GM18507 (cell line): ENCODE results near the gene CAMTA1.

Experiments
- DNase-seq: peaks from one replicate; pipeline ENCODE4 v3.0.0; 2011; ENCODE audit warnings: low read depth; ENCODE audit not compliant: insufficient read length; ENCODE audit errors: extremely low spot score
- FAIRE-seq: peaks from 2 replicates; lab custom pipeline; 2011; peaks lifted over from hg19 to GRCh38; lab: Jason Lieb, UNC

The CAMTA1 gene

GRCh38 chr1:7178336-7178735 is 393.1 kb downstream of the CAMTA1 start:
- DNase-seq (no peak), FAIRE-seq (no peak)

- no peak for FAIRE-seq
- no peak for DNase-seq
These were observed 393.5 kb downstream of the CAMTA1 start for GRCh38 chr1:7178741-7179140.

DNA sequence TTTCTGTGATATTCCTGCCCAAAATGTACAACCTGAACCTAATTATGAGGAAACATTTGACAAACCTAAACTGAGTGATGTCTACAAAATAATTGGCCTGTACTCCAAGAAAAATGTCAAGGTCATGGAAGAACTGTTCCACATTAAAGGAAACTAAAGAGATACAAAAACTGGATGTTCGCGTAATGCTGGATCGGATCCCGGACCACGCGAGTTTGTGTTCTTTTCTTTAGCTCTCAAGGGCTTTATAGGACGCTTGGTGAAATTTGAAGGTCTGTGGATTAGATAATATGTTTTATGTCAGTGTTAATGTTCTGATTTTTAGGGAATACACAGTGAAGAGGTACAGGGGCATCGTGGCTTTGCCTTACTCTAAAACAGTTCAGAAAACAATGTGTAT is 400.5 kb downstream of the CAMTA1 start:
- FAIRE-seq = no peak
- no peak for DNase-seq

DNA sequence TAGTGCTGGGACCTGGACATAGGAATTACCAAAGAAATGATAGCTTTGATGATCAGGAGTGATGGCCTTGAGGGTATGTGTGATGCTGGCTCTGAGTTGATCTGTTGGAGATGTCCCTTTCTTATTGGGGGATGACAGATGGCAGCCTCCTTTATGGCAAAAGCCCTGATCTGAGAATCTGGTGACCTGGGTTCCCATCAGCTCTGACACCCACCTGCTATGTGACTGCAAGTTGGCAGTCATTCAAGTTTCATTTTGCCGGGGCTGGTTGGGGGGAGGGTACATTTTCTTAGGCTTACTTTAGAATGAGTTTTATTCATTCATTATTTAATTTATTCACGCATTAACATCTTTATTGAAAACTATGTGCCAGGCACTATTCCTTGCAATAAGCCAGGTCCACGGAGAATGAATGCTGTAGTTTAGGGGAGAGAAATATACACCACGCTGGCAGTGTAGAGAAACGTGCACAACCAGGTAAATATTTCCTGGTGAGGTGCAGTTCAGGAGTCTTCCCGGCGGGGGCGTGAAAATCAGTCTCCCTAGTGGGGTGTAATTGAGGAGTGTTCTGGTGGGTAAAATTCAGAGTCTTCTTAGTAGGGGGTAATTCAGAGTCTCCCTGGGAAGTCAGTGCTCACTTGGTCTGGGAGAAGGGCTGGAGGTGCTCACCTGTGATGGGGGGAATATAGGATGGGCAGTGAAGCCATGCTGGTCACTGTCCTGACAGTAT is 401.3 kb downstream of the CAMTA1 start:
- no peak for DNase-seq
- FAIRE-seq = no peak

DNA sequence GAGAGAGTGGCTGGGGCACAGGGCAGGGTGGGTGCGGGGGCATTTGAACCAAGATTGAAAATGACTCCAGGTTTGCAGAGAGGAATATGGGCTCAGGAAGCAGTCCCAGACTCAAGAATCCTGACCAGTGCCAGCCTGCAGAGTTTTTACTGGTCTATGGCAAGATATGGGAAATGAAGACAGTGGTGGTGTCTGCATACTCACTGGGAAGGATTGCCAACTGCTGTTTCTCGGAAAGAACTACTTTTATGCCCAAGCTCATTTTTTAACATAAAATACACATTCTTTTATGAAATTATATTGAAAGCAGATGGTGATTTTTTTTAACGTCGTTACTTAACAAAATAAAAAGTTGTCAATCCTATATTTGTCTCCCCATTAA is 401.8 kb downstream of the CAMTA1 start:
- no peak for FAIRE-seq
- no peak for DNase-seq

GRCh38 chr1:7190261-7190660 is 405.0 kb downstream of the CAMTA1 start:
- DNase-seq (no peak), FAIRE-seq (no peak)

DNA sequence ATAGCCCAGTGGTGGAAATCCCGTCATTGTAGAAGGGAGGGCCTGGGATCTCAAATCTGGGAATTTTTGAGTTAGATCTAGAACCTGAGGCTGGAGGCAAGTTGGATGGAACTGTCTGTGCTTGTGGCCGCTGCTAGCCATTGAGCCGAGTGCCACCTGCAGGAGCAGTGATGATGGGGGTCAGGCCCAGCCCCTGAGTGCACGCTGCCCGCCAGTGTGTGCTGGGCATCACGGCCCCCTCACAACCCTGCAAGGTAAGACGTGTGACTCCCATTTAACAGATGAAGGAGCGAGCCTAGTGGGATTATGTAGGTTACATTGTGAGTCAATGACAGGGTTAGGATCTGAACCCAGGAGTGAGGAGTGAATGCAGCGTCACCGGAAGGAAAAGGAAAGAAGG is 407.2 kb downstream of the CAMTA1 start:
- FAIRE-seq (no peak), DNase-seq (no peak)

DNA sequence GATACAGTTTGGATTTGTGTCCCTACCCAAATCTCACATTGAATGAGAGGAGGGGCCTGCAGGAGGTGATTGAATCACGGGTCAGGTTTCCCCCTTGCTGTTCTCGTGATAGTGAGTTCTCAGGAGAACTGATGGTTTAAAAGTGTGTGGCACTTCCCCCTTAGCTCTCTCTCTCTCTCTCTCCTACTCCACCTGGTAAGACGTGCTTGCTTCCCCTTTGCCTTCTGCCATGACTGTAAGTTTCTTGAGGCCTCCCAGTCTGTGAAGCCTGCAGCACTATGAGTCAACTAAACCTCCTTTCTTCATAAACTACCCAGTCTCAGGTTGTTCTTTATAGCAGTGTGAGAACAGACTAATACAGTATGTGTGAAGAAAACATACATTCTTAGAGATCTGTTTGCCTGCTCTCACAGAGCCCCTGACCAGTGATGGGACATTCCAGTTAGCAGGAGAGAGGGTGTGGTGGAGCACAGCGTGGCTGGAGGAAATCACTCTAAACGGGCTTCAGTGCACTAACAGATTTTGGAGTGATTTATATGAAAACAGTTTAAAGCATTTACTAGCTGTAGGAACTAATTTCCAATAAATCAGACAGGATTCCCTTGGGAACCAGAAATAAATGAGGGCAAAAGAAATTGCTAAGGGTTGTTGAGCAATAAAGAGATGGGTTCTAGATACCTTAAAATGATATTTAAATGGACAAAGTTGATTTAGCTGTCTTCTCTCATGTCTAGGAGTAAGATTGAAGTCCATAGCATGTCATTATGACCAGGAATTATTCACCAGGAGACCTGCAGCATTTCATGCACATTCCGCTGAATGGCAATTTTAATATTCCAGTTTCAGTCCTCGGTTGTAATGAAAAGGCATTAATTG is 411.0 kb downstream of the CAMTA1 start:
- no peak for DNase-seq
- FAIRE-seq = no peak

DNA sequence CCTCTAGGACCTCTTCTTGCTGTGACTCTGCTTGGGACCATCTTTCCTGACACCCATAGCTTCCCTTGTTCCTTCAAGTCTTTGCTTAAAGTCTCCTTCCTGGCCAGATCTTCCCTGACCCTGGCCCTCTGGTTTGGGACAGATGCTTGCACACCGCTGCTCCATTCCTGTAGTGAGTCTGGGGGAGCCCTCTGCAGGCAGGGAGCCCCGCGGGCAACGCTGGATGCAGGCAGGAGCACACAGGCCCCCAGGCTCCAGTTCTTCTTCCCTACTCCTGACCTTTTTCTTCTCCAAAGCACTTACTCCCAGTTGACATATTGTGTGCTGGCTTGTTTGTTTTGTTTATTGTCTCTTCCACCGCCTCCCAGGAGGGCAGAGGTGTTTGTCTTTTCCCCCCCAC is 413.4 kb downstream of the CAMTA1 start:
- DNase-seq = no peak
- FAIRE-seq = no peak

- FAIRE-seq (no peak), DNase-seq (no peak)
These were observed 414.0 kb downstream of the CAMTA1 start for GRCh38 chr1:7199077-7199779.

GRCh38 chr1:7207875-7208646 is 422.8 kb downstream of the CAMTA1 start:
- peak; percentile 71 for FAIRE-seq

GRCh38 chr1:7208647-7209180 is 423.5 kb downstream of the CAMTA1 start:
- DNase-seq = no peak
- no peak for FAIRE-seq

More at GRCh38 chr1:7207875-7208646, 422.8 kb downstream of the CAMTA1 start:
- DNase-seq = no peak

DNA sequence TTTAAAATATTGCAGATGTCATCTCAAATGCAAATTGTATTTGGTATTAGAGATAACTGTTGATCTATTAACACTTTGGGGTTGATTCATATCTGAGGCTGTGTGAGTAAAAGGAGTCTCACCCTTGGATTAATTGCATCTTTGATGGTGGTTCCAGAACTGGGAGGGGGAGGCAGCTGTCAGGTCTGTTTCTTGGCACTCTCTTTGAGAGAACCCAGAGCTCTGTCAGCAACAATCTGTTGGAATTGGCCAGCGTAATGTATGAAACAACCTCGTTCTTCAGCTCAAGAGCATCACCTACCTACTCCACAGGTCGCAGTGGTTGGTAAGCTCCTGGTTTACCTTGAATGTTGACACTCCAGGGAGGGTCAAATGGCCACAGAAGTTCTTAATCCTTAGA is 424.1 kb downstream of the CAMTA1 start:
- FAIRE-seq (no peak), DNase-seq (no peak)

GRCh38 chr1:7218210-7218832 is 433.1 kb downstream of the CAMTA1 start:
- DNase-seq = peak; percentile 17
- FAIRE-seq = peak; percentile 61

GRCh38 chr1:7219031-7219430 is 433.8 kb downstream of the CAMTA1 start:
- DNase-seq (no peak), FAIRE-seq (no peak)

GRCh38 chr1:7220007-7220406 is 434.8 kb downstream of the CAMTA1 start:
- DNase-seq = no peak
- no peak for FAIRE-seq

DNA sequence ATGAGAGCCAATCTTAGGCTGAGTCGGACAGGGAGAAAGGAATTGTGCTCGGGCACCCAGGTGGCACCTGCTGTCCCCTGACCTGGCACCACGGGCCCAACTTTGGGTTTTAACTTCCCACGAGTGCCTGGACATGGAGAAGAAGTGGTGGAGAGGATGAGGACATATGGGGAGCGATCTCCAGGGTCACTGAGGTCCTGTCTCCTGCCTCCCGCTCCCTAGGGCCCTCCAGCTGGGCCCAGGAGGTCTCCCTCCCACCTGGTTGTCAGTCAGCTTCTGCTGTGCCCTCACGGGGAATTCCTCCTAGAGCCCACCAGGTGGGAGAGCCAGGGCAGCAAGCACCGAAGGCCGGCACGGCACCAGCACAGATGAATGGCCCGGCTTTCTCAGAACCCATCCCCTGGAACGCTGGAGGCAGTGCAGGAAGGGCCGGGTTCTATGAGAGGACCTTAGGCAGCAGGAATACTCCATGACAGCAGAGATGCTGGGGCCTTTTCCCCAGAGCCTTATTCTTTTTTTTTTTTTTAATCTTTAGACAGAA is 435.5 kb downstream of the CAMTA1 start:
- DNase-seq (no peak), FAIRE-seq (no peak)

- FAIRE-seq = no peak
- no peak for DNase-seq
These were observed 436.8 kb downstream of the CAMTA1 start for GRCh38 chr1:7221826-7222694.
